ENCODE data around the gene ABCB1.

GRCh38 chr7:87534072-87534471, 66.6 kb downstream of the ABCB1 start:
- no peak for TF ChIP-seq CTCF (IDR thresholded peaks at IDR 0.05)
- TF ChIP-seq POLR2A (IDR thresholded peaks at IDR 0.05) = no peak
